Measurements from ENCODE around the gene LPP. TPM values are rescaled to one million over a fixed set of nuclear protein-coding genes. Genes with fewer than 3 reads are reported as not detected.
A peak's percentile ranks its signal among the peaks of the same experiment; 100 is the strongest.

LPP gene
- polyA plus RNA-seq, 3 donors = 14.1 to 23.2 (median 15.3) TPM

- peaks cover 44% of the 10 kb centered on the region for H4K20me1 ChIP-seq (ENCODE audit: insufficient read depth, low read length)
- no peak overlapping the region for H3K4me2 ChIP-seq (replicated peaks; ENCODE audit: extremely low read depth, low read length, poor library complexity, severe bottlenecking)
- no peak overlapping the region for H3K4me3 ChIP-seq (replicated peaks in 1 of 3; ENCODE audit: low read depth in 2 of 3, low read length in 3 of 3)
- WGBS (ENCODE audit: insufficient coverage) = no CpG with 5 or more reads among the region's 2 CpGs
- H2AFZ ChIP-seq (ENCODE audit: insufficient read depth, low read depth, low read length, poor library complexity, severe bottlenecking) = no peak overlapping the region
- Mint-ChIP-seq H3K27ac (peak overlapping the region in 1 of 7 donors; percentile 49), H3K4me1 (peaks cover 40% of the 10 kb centered on the region), H3K9me3 (peaks cover 0 to 3% (median 0%) of the 10 kb centered on the region in 7 donors), H3K27me3 (ENCODE audit: low read depth in 3 of 3) (peaks cover 0 to 2% (median 0%) of the 10 kb centered on the region in 3 donors), H3K36me3 (peaks cover 24 to 33% of the 10 kb centered on the region in 2 donors), H3K4me3 (no peak overlapping the region)
- peak; percentile 19 to 44 (median 30) for DNase-seq
- no peak for TF ChIP-seq CTCF (IDR thresholded peaks at IDR 0.05)
- H3K27me3 ChIP-seq (ENCODE audit: control insufficient read depth in 2 of 2, insufficient read depth in 2 of 2, low read length in 2 of 2) = no peaks in the 10 kb centered on the region
- H3K4me1 ChIP-seq (ENCODE audit: control insufficient read depth in 1 of 2, insufficient read depth in 2 of 2, low read length in 2 of 2) = peaks cover 22 to 29% of the 10 kb centered on the region in 2 donors
- H3K36me3 ChIP-seq (replicated peaks in 1 of 2; ENCODE audit: control insufficient read depth in 1 of 2, insufficient read depth in 2 of 2, low read length in 2 of 2) = peaks cover 0 to 13% of the 10 kb centered on the region in 2 donors
- no peak overlapping the region for H3K27ac ChIP-seq (ENCODE audit: low read depth in 1 of 2, low read length in 2 of 2)
- peaks cover 18% of the 10 kb centered on the region for H3K79me2 ChIP-seq (ENCODE audit: insufficient read depth, low read length)
- H3K9ac ChIP-seq (ENCODE audit: insufficient read depth, low read length, poor library complexity, severe bottlenecking) = no peak overlapping the region
- no peaks in the 10 kb centered on the region for H3K9me3 ChIP-seq (replicated peaks in 1 of 2; ENCODE audit: control insufficient read depth in 1 of 2, insufficient read depth in 1 of 2, low read length in 2 of 2)
- intact Hi-C loops (cut with micrococcal nuclease) = no loop called here
Observed at GRCh38 chr3:188200481-188200880, 46.5 kb downstream of the LPP start.

- Mint-ChIP-seq H3K27ac (peak overlapping the region in 2 of 7 donors; percentile 7 to 59), H3K9me3 (peaks cover 0 to 3% (median 0%) of the 10 kb centered on the region in 7 donors)
- no peak for TF ChIP-seq CTCF (IDR thresholded peaks at IDR 0.05)
Observed at GRCh38 chr3:188202358-188203138, 48.6 kb downstream of the LPP start.

More at GRCh38 chr3:188202358-188203138, 48.6 kb downstream of the LPP start:
- no peak overlapping the region for H3K4me2 ChIP-seq (replicated peaks; ENCODE audit: extremely low read depth, low read length, poor library complexity, severe bottlenecking)
- H3K36me3 Mint-ChIP-seq = peaks cover 19 to 37% of the 10 kb centered on the region in 2 donors
- H3K4me3 Mint-ChIP-seq = no peak overlapping the region
- no peak overlapping the region for H3K9ac ChIP-seq (ENCODE audit: insufficient read depth, low read length, poor library complexity, severe bottlenecking)
- WGBS (ENCODE audit: insufficient coverage) = 96% methylated on average over 5 of the region's 10 CpGs
- H3K4me1 Mint-ChIP-seq = peaks cover 20% of the 10 kb centered on the region
- intact Hi-C loops (cut with micrococcal nuclease) = no loop called here
- H3K9me3 ChIP-seq (replicated peaks in 1 of 2; ENCODE audit: control insufficient read depth in 1 of 2, insufficient read depth in 1 of 2, low read length in 2 of 2) = no peaks in the 10 kb centered on the region
- no peak overlapping the region for H3K27ac ChIP-seq (ENCODE audit: low read depth in 1 of 2, low read length in 2 of 2)
- no peak for DNase-seq
- peaks cover 0 to 21% of the 10 kb centered on the region in 2 donors for H3K36me3 ChIP-seq (replicated peaks in 1 of 2; ENCODE audit: control insufficient read depth in 1 of 2, insufficient read depth in 2 of 2, low read length in 2 of 2)
- H3K27me3 ChIP-seq (ENCODE audit: control insufficient read depth in 2 of 2, insufficient read depth in 2 of 2, low read length in 2 of 2) = no peaks in the 10 kb centered on the region
- no peak overlapping the region for H2AFZ ChIP-seq (ENCODE audit: insufficient read depth, low read depth, low read length, poor library complexity, severe bottlenecking)
- H4K20me1 ChIP-seq (ENCODE audit: insufficient read depth, low read length) = peaks cover 36% of the 10 kb centered on the region
- H3K4me3 ChIP-seq (replicated peaks in 1 of 3; ENCODE audit: low read depth in 2 of 3, low read length in 3 of 3) = no peak overlapping the region
- peaks cover 4% of the 10 kb centered on the region for H3K79me2 ChIP-seq (ENCODE audit: insufficient read depth, low read length)
- H3K4me1 ChIP-seq (ENCODE audit: control insufficient read depth in 1 of 2, insufficient read depth in 2 of 2, low read length in 2 of 2) = peaks cover 9 to 10% of the 10 kb centered on the region in 2 donors
- no peaks in the 10 kb centered on the region for H3K27me3 Mint-ChIP-seq (ENCODE audit: low read depth in 3 of 3)

Measured in CD14-positive monocyte (primary cell).